ENCODE data around the gene COPS8.

COPS8 gene

GRCh38 chr2:237124820-237125219, 39.1 kb downstream of the COPS8 start:
- no peak for DNase-seq (ENCODE audit: low read depth)
- TF ChIP-seq CTCF (conservative IDR thresholded peaks at IDR 0.05; ENCODE audit: low read length), result no peak
- H3K4me3 ChIP-seq (ENCODE audit: low read length), result no peak overlapping the region

DNA sequence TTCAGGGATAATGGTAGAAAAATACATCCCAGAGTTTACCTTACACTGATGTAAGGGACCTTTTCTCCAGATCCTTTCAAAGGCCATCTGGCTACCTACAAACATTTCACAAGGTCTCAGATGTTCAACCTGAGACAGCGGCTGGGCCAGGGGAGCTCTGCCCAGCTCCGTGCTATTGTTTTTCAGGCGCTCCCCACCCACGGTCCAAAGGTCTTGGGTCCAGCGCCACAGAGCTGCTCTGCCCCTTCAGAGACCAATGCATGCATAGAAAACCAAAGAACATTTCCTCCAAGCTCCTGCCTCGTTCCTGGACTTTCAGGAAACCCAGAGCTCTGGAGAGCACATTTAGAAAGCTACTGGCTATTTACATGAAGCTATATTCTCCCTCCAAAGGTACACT, 40.3 kb downstream of the COPS8 start:
- H3K4me3 ChIP-seq (ENCODE audit: low read length), result no peak overlapping the region
- DNase-seq (ENCODE audit: low read depth), result no peak
- TF ChIP-seq CTCF (conservative IDR thresholded peaks at IDR 0.05; ENCODE audit: low read length), result no peak

DNA sequence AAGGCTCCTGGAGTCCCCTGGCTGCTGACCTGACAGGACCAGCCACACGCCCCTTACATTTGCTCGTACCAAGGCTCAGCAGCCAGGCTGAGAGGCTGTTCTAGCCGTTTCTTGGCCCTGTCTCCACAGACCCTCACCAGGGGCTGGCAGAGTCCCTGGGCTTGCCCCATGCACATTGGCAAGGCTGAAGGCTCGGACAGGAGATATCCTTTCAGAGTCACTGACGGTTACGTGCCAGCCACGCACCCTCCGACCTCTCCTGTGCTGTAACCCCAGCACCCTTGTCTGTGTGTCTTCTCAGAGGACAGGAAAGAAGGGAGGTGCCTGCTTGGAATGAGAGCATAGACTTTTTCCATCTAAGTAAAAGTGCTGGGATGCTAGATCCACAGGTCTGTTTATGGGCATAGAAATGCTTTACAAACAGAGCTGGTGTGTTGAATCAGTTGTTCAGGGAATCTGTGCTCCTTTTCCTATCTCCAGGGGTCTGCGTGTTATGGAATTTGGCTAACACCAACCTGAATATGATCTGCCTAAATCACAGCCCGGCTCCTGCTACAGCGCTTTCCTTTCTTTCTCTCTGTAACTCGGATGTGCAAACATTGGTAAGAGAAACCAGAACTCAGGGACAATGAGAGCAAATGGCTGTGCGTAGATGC, 41.0 kb downstream of the COPS8 start:
- DNase-seq (ENCODE audit: low read depth), result no peak
- TF ChIP-seq CTCF (conservative IDR thresholded peaks at IDR 0.05; ENCODE audit: low read length), result no peak
- peak overlapping the region; percentile 2; the same call in 1 of the 2 replicates for H3K4me3 ChIP-seq (ENCODE audit: low read length)

- TF ChIP-seq CTCF (conservative IDR thresholded peaks at IDR 0.05; ENCODE audit: low read length), result 0 out of 2 replicates have a peak, but pooled peaks have one; percentile 17
- H3K4me3 ChIP-seq (ENCODE audit: low read length), result no peak overlapping the region
- DNase-seq (ENCODE audit: low read depth), result peak; percentile 97
Observed at GRCh38 chr2:237128026-237128703, 42.5 kb downstream of the COPS8 start.

GRCh38 chr2:237128845-237129592, 43.3 kb downstream of the COPS8 start:
- no peak overlapping the region for H3K4me3 ChIP-seq (ENCODE audit: low read length)
- DNase-seq (ENCODE audit: low read depth), result no peak
- TF ChIP-seq CTCF (conservative IDR thresholded peaks at IDR 0.05; ENCODE audit: low read length), result no peak

DNA sequence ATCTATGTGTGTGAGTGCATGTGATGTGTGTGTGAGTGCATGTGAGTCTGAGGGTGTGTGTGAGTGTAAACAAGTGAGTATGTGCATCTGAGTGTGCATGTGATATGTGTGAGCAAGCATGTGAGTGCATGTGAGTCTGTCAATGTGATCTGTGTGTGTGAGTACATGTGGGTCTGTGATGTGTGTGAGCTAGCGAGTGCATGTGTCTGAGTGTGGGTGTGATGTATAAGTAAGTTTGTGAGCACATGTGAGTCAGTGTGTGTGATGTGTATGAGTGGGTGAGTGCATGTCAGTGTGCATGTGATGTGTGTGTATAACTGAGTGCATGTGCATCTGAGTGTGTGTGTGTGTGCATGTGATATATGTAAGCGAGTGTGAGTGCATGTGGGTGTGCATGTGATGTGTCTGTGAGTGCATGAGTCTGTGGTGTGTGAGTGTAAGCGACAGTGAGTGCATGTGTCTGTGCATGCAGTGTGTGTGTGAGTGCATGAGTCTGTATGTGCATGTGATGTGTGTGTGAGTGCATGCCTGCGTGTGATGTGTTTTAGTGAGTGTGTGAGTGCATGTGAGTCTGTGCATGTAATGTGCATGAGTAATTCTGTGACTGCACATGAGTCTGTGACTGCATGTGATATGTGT, 44.1 kb downstream of the COPS8 start:
- H3K4me3 ChIP-seq (ENCODE audit: low read length), result no peak overlapping the region
- TF ChIP-seq CTCF (conservative IDR thresholded peaks at IDR 0.05; ENCODE audit: low read length), result no peak
- DNase-seq (ENCODE audit: low read depth), result no peak
